GM18505 (cell line): ENCODE results near the gene IGSF23.
"Not testable (repeated sequence)": the region's sequence is repeated elsewhere in the genome, so short reads cannot be mapped to it uniquely, and the experiment has no call there.

ENCODE experiments used
- ATAC-seq: cut with Tn5 transposase; IDR thresholded peaks from one replicate; pipeline ENCODE4 v1.9.1; 2021; ENCODE audit not compliant: unreplicated experiment
- POLR2A ChIP-seq: IDR thresholded peaks from 4 replicates; pipeline ENCODE4 v1.6.1; 2011; ENCODE audit warnings: borderline replicate concordance; ENCODE audit not compliant: insufficient read depth, insufficient read length; ENCODE audit errors: extremely low read depth

IGSF23 gene

DNA sequence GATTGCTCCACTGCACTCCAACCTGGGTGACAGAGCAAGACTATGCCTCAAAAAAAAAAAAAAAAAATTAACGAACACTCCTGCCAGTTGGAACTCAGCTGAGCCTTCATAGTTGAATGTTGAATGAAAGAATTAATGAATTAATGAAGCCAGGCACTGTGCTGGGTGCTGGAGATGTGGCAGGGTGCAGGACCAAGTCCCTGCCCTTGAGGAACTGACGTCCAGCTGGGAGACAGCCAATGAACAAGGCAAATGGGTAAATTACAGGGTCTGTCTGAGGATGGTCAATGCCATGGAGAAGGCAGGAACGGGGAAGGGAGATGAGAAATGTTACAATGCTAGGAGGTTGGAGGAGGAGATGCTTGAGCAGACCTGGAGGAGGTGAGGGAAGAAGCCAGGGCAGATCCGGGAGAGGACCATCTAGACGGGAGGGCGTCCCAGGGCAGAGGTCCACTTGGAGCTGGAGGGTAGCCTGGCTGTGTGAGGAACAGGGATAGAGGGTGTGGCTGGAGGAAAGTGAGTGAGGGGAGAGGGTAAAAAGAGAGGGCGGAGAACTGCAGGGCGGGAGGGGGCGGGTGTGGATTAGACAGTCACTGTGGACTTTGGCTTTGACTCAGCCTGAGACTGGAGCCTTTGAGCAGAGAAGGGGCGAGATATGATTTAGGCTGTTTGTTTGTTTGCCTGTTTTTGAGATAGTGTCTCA, 16.8 kb upstream of the IGSF23 start:
- ATAC-seq = no peak
- TF ChIP-seq POLR2A = no peak

DNA sequence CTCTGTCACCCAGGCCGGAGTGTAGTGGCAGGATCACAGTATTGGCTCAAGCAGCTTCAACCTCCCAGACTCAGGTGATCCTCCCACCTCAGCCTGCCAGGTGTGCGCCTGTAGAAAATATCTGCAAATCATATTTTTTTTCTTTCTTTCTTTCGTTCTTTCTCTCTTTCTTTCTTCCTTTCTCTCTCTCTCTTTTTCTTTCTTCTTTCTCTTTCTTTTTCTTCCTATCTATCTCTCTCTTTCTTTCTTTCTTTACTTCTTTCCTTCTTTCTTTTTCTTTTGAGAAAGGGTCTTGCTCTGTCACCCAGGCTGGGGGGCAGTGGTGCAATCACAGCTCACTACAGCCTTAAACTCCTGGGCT, 16.3 kb upstream of the IGSF23 start:
- ATAC-seq = no peak
- no peak for TF ChIP-seq POLR2A

DNA sequence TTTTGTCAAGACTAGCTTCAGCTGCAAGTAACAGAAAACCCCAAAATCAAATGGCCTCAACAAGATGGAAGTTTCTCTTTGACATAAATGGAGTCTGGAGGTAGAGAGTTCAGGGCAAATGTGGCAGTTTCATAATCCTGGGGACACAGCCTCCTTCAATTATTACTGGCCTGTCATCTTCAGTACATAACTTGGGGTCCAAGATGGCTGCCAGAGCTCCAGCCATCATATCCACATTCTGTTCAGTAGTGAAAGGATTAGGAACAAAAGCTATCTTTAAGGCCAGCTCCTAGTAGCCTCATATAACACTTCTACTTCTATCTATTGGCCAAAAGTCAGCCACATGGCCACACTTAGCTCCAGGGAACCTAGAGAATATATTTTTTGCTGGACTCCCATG, 15.0 kb upstream of the IGSF23 start:
- no peak for TF ChIP-seq POLR2A
- no peak for ATAC-seq

DNA sequence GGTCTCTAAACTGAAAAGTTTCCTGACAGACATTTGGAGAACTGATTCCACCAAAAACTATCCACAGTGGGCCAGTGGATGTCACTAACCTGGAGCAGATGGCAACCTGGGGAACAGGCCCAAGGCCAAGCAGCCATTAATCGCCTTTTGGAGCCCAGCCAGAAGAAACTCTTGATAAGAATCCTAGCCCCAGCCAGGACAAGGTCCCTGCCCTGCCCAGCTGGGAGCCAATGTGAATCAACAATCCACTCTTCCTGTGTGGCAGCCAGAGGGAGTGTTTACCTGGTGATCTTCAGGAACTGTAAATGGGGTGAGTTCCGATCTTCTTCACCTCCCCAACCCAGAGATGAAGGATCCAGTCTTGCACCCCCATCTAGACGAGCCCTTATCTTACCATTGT, 14.5 kb upstream of the IGSF23 start:
- no peak for ATAC-seq
- TF ChIP-seq POLR2A = no peak

DNA sequence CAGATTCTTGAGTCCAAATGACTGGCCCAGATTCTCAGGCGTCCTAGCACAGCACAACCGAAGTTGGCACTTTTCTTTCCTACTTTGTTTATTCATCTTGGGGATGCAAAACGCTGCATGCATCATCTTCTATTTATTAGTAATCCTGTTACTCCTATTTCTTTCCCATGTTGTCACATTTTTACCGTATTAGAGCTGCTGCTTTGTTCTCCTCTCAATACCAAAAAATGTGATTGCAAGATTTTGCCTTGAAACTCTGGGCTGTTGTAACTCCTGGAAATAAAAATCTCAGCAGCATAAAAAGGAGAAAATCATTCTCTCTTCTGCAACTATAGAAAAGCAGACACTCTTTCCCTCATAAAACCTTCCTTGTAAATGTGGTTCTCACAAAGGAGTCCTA, 12.9 kb upstream of the IGSF23 start:
- no peak for TF ChIP-seq POLR2A
- ATAC-seq = no peak

DNA sequence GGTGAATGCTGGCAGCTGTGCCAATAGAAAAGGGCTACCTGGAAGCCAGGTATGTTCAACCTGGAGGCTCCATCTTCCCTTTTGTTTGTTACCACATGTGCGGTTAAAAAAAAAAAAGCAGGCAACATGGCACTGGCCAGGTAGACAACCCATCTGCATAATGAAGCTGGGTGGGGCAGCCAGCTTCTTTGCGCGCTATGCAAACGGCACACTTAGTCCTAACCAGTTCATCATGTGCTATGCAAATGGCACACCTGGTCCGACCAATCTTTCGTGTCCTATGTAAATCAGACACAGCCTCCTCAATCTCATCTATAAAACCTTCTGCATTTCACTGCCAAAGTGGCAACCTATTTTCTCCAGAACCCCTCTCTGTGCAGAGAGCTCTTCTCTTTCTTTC, 11.3 kb upstream of the IGSF23 start:
- TF ChIP-seq POLR2A = no peak
- ATAC-seq = no peak

DNA sequence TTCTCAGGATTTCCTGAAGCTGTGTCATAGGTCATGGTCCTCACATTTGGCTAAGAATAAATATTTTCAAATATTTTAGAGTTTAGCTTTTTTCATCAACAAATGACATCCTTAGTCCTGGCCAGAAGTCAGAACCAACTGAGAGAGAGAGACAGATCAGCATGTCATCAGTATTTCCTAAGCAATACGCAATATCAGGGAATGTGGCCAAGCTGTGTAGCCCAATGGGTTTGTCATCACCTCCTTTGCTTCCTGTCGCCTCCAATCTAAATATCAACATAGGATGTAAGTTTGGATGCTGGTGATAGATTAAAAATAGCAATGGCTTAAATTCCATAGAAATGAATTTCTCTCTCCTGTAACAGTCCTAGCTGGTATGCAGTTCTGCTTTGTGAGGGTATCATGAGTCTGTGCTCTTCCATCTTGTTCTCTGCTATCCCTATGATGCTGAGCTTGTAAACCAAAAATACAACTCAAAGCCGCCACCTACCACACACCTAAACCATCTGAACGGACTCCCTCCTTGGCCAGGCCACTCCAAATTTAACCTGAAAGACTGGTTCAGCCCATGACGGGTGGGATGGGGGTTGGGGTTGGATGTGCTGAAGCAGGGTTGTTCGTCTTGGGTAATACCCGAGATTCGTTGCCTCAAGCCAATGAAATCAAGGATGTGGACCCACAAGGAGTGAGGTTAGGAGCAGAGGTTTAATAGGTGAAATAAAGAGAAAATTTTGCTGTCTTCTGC, 10.0 kb upstream of the IGSF23 start:
- TF ChIP-seq POLR2A = no peak
- ATAC-seq = no peak

DNA sequence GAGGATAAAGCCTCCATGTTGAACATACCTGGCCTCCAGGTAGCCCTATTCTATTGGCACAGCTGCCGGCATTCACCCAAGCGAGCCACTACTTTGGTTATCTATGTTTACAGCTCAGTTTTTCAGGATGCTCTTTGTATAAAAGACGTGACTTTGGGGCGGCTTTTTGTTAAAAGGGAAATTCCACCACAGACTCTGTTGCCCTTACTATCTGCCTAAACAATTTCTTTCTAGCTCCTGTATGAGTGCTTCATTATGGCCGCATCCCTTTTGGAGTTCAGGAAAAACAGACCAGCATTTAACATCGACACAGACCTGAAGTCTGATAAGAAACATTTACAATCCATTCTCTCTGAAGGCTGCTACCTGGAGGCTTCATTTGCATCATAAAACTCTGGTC, 9.1 kb upstream of the IGSF23 start:
- TF ChIP-seq POLR2A = no peak

DNA sequence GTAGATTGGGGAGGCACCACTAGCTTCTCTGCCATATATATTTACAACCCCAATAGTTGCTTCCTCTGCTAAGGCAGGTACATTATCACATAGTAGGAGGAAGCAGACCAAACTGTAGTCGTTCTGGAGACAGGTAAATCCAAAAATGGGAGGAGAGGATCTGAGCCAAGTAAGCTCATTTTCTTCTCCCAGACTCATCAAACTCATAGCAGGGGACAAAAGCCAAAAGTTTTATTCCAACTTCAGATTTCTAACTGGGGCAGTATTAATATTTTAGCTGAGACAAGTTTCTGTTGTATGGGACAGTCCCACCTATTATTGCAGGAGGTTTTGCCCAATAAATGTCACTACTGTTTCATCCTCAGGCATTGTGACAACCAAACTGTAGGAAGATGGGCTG, 7.8 kb upstream of the IGSF23 start:
- no peak for ATAC-seq
- TF ChIP-seq POLR2A = no peak

More for the DNA sequence above, 9.1 kb upstream of the IGSF23 start:
- ATAC-seq = no peak

DNA sequence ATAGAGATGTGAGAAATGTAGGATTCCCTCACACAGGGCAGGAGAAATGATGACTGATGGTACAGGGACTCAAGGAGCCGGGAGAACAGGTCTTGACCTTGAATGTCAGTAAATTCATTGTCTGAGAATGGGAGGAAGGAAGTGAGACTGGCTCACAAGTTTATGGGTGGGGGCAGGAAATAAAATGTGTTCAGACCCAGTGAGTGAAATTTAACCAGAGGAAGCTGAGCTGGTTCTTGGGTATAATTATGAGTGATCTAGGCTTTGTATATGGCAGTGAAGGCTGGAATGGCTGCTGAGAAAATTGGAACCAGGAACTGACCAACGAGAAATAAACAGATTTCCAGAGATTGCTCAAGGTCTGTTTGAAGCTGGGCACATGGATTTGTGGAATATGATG, 6.3 kb upstream of the IGSF23 start:
- no peak for ATAC-seq
- TF ChIP-seq POLR2A = no peak

DNA sequence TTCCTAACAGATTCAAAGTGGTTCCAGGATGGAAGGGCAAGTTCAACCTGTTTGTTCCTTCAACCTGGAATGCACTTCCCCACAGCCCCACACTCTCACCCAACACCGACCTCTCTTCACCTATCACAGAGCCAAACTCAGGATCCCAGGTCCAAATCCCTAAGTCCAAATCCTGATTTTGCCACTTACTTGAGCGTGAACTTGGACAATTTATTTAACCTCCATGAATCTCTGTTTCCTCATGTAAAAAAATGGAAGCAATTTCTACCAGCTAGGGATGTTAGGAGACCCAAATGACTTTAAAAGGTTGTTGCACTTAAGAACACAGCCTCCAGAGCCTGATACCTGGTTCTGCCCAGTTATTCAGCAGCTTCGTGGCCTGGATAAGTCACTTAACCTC, 5.4 kb upstream of the IGSF23 start:
- TF ChIP-seq POLR2A = no peak
- ATAC-seq = no peak

DNA sequence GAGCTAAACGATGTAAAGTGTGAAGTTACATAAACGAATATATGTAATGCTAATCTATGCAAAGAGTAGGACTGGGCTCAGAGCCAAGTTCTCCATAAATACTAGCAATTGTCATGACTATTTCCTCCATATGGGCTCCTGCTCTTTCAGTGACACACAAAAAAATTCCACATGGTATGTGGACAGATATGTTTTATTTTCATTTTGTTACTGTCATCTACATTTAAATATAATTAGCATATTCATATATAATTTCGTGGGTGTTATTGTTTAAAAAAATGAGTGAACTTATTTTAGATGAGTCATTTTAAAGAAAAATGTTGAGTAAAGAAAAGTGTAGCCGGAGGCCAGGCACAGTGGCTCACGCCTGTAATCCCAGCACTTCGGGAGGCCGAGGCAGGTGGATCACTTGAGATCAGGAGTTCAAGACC, 5.0 kb upstream of the IGSF23 start:
- no peak for TF ChIP-seq POLR2A
- no peak for ATAC-seq

DNA sequence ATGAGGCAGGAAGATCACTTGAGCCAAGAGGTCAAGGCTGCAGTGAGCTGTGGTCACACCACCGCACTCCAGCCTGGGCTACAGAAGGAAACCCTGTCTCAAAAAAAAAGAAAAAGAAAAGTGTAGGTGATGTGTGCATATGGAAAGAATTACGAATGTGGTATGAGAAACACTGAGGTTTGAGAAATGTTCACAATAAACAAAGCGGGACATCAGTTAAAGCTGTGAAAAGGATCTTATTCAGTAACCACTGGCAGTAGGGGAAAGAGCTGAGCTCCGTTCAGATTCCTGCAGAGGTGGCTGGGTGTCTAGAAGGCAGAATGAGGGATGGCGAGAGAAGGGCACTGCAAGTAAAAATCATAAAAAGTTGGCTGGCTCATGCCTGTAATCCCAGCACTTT, 4.1 kb upstream of the IGSF23 start:
- no peak for ATAC-seq
- no peak for TF ChIP-seq POLR2A

DNA sequence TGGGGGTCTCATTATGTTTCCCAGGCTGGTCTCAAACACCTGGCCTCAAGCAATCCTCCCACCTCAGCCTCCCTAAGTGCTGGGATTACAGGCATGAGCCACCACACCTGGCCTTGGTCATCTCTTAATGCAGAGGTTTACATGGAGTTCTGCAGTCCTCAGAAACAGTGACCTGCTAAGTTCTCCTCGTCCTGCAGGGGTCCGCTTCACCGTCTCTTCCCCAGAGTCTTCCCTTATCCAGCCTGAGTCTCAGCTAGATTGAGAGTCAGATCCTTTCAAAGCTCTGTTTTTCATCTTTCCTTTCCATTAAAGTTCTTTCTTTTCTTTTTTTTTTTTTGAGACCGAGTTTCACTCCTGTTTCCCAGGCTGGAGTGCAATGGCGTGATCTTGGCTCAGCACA, 2.9 kb upstream of the IGSF23 start:
- ATAC-seq = not testable (repeated sequence)
